Fibroblast of lung (primary cell): ENCODE results near the gene PIK3CB. TPM values are rescaled to one million over a fixed set of nuclear protein-coding genes. Genes with fewer than 3 reads are reported as not detected.

ENCODE experiments used
- DNase-seq, 2 donors: peaks; one replicate each; pipeline versions ENCODE4 v3.0.0 to v3.0.0-alpha.2; 2010; ENCODE audit warnings: low read depth in 2 of 2
- H2AFZ ChIP-seq: 2 replicates; pipeline ENCODE4 v1.5.1; 2012; ENCODE audit warnings: low read length, control low read depth, inconsistent platforms
- H3K27ac ChIP-seq: 2 replicates; pipeline ENCODE4 v1.5.1; 2011; ENCODE audit warnings: low read length, control low read depth; ENCODE audit not compliant: insufficient read depth
- H3K27me3 ChIP-seq: 2 replicates; pipeline ENCODE4 v1.5.1; 2011; ENCODE audit warnings: mild to moderate bottlenecking, low read length; ENCODE audit not compliant: control insufficient read depth, insufficient read depth
- H3K36me3 ChIP-seq: 2 replicates; pipeline ENCODE4 v1.5.1; 2011; ENCODE audit warnings: low read length; ENCODE audit not compliant: control insufficient read depth, insufficient read depth
- H3K4me1 ChIP-seq: 2 replicates; pipeline ENCODE4 v1.5.1; 2011; ENCODE audit warnings: low read length; ENCODE audit not compliant: control insufficient read depth, insufficient read depth; ENCODE audit errors: extremely low read depth
- H3K4me2 ChIP-seq: 2 replicates; pipeline ENCODE4 v1.5.1; 2011; ENCODE audit warnings: low read length, control low read depth; ENCODE audit not compliant: insufficient read depth; ENCODE audit errors: extremely low read depth
- H3K4me3 ChIP-seq, 4 experiments: fragments of 200-600 bp in 1 of 4; sonication (generic) in 1 of 4; replicated peaks in 1 of 4; 2 replicates each; pipeline ENCODE4 v1.5.1; 2011 to 2016; ENCODE audit warnings: low read length in 4 of 4, low read depth in 3 of 4, mild to moderate bottlenecking in 3 of 4, control low read depth in 2 of 4, inconsistent platforms in 1 of 4, mixed read lengths in 1 of 4; ENCODE audit not compliant: insufficient read depth in 1 of 4; ENCODE audit errors: control extremely low read depth in 1 of 4
- H3K79me2 ChIP-seq: 2 replicates; pipeline ENCODE4 v1.5.1; 2012; ENCODE audit warnings: mild to moderate bottlenecking, low read length, inconsistent platforms; ENCODE audit not compliant: control insufficient read depth, insufficient read depth
- H3K9ac ChIP-seq: 2 replicates; pipeline ENCODE4 v1.5.1; 2011; ENCODE audit warnings: mild to moderate bottlenecking, low read length, control low read depth; ENCODE audit not compliant: insufficient read depth
- H3K9me3 ChIP-seq: 2 replicates; pipeline ENCODE4 v1.5.1; 2012; ENCODE audit warnings: low read depth, low read length; ENCODE audit not compliant: control insufficient read depth, insufficient read depth
- H4K20me1 ChIP-seq: 2 replicates; pipeline ENCODE4 v1.5.1; 2011; ENCODE audit warnings: low read length; ENCODE audit not compliant: control insufficient read depth, insufficient read depth; ENCODE audit errors: extremely low read depth
- EZH2 ChIP-seq: IDR thresholded peaks from 2 replicates; pipeline ENCODE4 v1.5.1; 2012; ENCODE audit warnings: low read length, control low read depth, mild to moderate bottlenecking; ENCODE audit errors: missing control alignments
- polyA minus RNA-seq: library from RNA; depleted of rRNA, polyadenylated mRNA; stranded (reverse); fragments of >200 nt; gene quantifications from 2 replicates; pipeline ENCODE4 v1.2.3, GENCODE V29; 2011; ENCODE audit warnings: low replicate concordance
- polyA plus RNA-seq, 2 donors: library from polyadenylated mRNA; depleted of rRNA in 1 of 2; stranded (reverse) in 1 of 2; unstranded in 1 of 2; fragments of >200 nt; gene quantifications; 2 replicates each; pipeline ENCODE4 v1.2.1, GENCODE V29; 2011 to 2012; ENCODE audit warnings: missing spikeins in 1 of 2
- total RNA-seq: library from RNA; depleted of rRNA; stranded (reverse); fragments of >200 nt; gene quantifications from 2 replicates; pipeline ENCODE4 v1.2.1, GENCODE V29; 2014
- TF ChIP-seq, protein P1 (sequence below), 2 donors: IDR thresholded peaks in 1 of 2; conservative IDR thresholded peaks in 1 of 2; 1 replicate in 1 of 2; 2 replicates in 1 of 2; pipeline ENCODE4 v1.5.1; 2011 to 2012; ENCODE audit warnings: low read length in 2 of 2, control low read depth in 1 of 2, inconsistent platforms in 1 of 2, low read depth in 1 of 2, mild to moderate bottlenecking in 1 of 2

The PIK3CB gene
- total RNA-seq (9.2 and 17.0 TPM in 2 replicates), polyA plus RNA-seq (12.4 and 18.2 TPM in 2 replicates), polyA minus RNA-seq (7.6 and 15.3 TPM in 2 replicates)
- 11.1 and 18.8 TPM in 2 replicates for polyA plus RNA-seq (2012)

GRCh38 chr3:138834596-138835396, at the start of gene PIK3CB:
Gene PIK3CB (minus strand): TSS chr3:138834928. CDS start chr3:138759343, 75,585 bp downstream.
- no peaks in the 10 kb centered on the region for H3K9me3 ChIP-seq
- no peaks in the 10 kb centered on the region for H4K20me1 ChIP-seq
- peak within 1 kb of the TSS; percentile 68 to 95 (median 80) for H3K4me3 ChIP-seq
- peaks cover 26% of the 10 kb centered on the region for H3K79me2 ChIP-seq
- no peaks in the 10 kb centered on the region for H3K36me3 ChIP-seq
- H3K9ac ChIP-seq: peak within 1 kb of the TSS; percentile 81
- H3K27ac ChIP-seq: peak within 1 kb of the TSS; percentile 93
- H3K4me1 ChIP-seq: peaks cover 4% of the 10 kb centered on the region
- H2AFZ ChIP-seq: peak within 1 kb of the TSS; percentile 98
- peak within 1 kb of the TSS; percentile 99 for H3K4me2 ChIP-seq
- TF ChIP-seq, protein P1, sequence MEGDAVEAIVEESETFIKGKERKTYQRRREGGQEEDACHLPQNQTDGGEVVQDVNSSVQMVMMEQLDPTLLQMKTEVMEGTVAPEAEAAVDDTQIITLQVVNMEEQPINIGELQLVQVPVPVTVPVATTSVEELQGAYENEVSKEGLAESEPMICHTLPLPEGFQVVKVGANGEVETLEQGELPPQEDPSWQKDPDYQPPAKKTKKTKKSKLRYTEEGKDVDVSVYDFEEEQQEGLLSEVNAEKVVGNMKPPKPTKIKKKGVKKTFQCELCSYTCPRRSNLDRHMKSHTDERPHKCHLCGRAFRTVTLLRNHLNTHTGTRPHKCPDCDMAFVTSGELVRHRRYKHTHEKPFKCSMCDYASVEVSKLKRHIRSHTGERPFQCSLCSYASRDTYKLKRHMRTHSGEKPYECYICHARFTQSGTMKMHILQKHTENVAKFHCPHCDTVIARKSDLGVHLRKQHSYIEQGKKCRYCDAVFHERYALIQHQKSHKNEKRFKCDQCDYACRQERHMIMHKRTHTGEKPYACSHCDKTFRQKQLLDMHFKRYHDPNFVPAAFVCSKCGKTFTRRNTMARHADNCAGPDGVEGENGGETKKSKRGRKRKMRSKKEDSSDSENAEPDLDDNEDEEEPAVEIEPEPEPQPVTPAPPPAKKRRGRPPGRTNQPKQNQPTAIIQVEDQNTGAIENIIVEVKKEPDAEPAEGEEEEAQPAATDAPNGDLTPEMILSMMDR (conservative IDR thresholded peaks at IDR 0.05 in 1 of 2, IDR thresholded peaks at IDR 0.05 in 1 of 2; ENCODE audit: low read depth in 1 of 2, low read length in 2 of 2): no peak
- no peak for TF ChIP-seq EZH2
- DNase-seq: peak; percentile 77 to 84
- no peaks in the 10 kb centered on the region for H3K27me3 ChIP-seq

DNA sequence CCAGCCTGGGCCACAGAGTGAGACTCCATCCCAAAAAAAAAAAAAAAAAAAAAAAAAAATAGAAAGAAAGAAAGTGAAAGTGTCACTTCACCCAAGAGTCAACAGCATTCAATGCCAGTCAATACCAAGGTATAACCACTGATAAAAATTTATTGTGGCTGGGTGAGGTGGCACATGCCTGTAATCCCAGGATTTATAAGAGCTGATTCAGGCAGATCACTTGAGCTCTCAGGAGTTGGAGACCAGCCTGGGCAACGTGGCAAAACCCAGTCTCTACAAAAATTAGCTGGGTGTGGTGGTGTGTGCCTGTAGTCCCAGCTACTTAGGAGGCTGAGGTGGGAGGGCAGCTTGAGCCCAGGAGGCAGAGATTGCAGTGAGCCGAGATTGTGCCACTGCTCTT, 46.5 kb upstream of the PIK3CB start:
- no peak for DNase-seq
- H2AFZ ChIP-seq: no peak overlapping the region

More for the DNA sequence above, 46.5 kb upstream of the PIK3CB start:
- H3K4me2 ChIP-seq: no peak overlapping the region
- no peak overlapping the region for H3K4me3 ChIP-seq
- no peaks in the 10 kb centered on the region for H3K36me3 ChIP-seq
- H3K9me3 ChIP-seq: no peaks in the 10 kb centered on the region
- H3K4me1 ChIP-seq: no peaks in the 10 kb centered on the region
- no peak for TF ChIP-seq EZH2
- TF ChIP-seq, protein P1 (conservative IDR thresholded peaks at IDR 0.05 in 1 of 2, IDR thresholded peaks at IDR 0.05 in 1 of 2; ENCODE audit: low read depth in 1 of 2, low read length in 2 of 2): no peak
- H3K27ac ChIP-seq: no peak overlapping the region
- H4K20me1 ChIP-seq: no peaks in the 10 kb centered on the region
- no peak overlapping the region for H3K9ac ChIP-seq
- no peaks in the 10 kb centered on the region for H3K79me2 ChIP-seq
- no peaks in the 10 kb centered on the region for H3K27me3 ChIP-seq
